ENCODE results near the gene TSPAN4. TPM values are rescaled to one million over a fixed set of nuclear protein-coding genes. Genes with fewer than 3 reads are reported as not detected.

TSPAN4 gene
- total and polyA plus RNA-seq, 2 donors (not counting 1 experiment from before 2014, with no cell fraction given), result 2.9 to 7.4 TPM

DNA sequence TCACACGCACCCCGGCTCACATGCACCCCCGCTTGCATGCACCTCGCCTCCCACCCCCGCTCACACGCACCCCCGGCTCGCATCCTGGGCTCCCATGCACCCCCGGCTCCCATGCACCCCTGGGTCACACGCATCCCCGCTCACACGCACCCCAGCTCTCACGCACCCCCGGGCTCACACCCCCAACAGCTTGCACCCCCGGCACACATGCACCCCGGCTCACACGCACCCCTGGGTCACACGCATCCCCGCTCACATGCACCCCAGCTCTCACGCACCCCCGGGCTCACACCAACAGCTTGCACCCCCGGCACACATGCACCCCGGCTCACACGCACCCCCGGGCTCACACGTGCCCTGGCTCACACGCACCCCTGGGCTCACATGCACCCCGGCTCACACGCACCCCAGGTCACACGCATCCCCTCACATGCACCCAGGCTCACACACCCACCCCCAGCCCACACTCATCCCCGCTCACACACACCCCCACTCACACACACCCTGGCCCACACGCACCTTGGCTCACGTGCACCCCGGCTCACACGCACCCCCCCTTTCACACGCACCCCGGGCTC, 16.2 kb downstream of the TSPAN4 start:
- POLR2A ChIA-PET, result no interaction called here
- no peak overlapping the region for H3K9ac ChIP-seq (ENCODE audit: low read length)
- no peaks in the 10 kb centered on the region for H3K9me3 Mint-ChIP-seq (ENCODE audit: insufficient read depth)

DNA sequence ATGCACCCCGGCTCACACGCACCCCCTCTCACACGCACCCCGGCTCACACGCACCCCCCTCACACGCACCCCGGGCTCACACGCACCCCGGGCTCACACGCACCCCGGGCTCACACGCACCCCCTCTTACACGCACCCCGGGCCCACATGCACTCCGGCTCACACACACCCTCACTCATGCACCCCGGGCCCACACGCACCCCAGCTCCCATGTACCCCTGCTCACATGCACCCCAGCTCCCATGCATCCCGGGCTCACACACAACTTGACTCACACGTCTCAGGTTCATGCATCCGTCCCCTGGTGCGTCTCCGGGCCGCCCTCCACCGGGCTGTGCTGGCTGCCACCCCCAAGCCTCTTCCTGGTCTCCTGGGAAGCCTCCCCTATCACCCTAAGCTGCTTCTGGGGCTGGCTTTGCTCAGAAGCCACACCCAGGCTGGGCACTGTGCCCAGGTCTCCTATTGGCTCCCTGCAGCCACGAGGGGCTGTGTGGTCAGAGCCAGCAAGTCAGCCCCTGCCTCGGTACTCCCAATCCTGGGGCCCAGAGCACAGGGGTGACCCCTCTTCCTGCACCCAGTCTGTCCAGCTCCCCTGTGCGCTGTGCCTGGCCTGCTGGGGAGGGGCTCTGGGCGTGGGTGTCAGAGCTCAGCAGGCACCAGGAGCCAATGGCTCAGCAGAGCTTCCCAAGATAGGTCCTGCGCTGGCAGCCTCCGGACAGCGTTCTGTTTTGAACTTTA, 16.9 kb downstream of the TSPAN4 start:
- no peaks in the 10 kb centered on the region for H3K36me3 ChIP-seq (replicated peaks in 1 of 2; ENCODE audit: control extremely low read depth in 1 of 2, control insufficient read depth in 1 of 2, extremely low read depth in 1 of 2, insufficient read depth in 2 of 2, low read length in 1 of 2)
- ATAC-seq (ENCODE audit: low read depth) (no peak), DNase-seq (no peak)
- no peak overlapping the region for H3K4me3 ChIP-seq (ENCODE audit: control extremely low read depth in 1 of 5, extremely low read depth in 1 of 5, insufficient read depth in 1 of 5, low read depth in 2 of 5, low read length in 4 of 5)
- ChIA-PET POLR2A (no interaction called here), CTCF (no interaction called here)
- no peak overlapping the region for H2AFZ ChIP-seq (ENCODE audit: insufficient read depth, low read depth, low read length, poor library complexity, severe bottlenecking)
- Mint-ChIP-seq H3K27me3 (no peaks in the 10 kb centered on the region), H3K4me1 (no peaks in the 10 kb centered on the region), H3K9me3 (ENCODE audit: insufficient read depth) (no peaks in the 10 kb centered on the region), H3K4me3 (no peak overlapping the region), H3K27ac (no peak overlapping the region)
- no peaks in the 10 kb centered on the region for H3K27me3 ChIP-seq (replicated peaks in 1 of 4; ENCODE audit: control extremely low read depth in 1 of 4, control insufficient read depth in 3 of 4, insufficient read depth in 4 of 4, low read length in 3 of 4)
- no peaks in the 10 kb centered on the region for H3K9me3 ChIP-seq (ENCODE audit: control extremely low read depth in 1 of 3, control insufficient read depth in 2 of 3, insufficient read depth in 1 of 3, low read length in 2 of 3)
- intact Hi-C loops (cut with micrococcal nuclease), result no loop called here
- H3K79me2 ChIP-seq (ENCODE audit: control insufficient read depth, insufficient read depth, low read length), result no peaks in the 10 kb centered on the region
- H4K20me1 ChIP-seq (ENCODE audit: control insufficient read depth, insufficient read depth, low read length, poor library complexity, severe bottlenecking), result no peaks in the 10 kb centered on the region
- no peak overlapping the region for H3K4me2 ChIP-seq (replicated peaks; ENCODE audit: low read depth, low read length, poor library complexity, severe bottlenecking)
- TF ChIP-seq, protein P1, sequence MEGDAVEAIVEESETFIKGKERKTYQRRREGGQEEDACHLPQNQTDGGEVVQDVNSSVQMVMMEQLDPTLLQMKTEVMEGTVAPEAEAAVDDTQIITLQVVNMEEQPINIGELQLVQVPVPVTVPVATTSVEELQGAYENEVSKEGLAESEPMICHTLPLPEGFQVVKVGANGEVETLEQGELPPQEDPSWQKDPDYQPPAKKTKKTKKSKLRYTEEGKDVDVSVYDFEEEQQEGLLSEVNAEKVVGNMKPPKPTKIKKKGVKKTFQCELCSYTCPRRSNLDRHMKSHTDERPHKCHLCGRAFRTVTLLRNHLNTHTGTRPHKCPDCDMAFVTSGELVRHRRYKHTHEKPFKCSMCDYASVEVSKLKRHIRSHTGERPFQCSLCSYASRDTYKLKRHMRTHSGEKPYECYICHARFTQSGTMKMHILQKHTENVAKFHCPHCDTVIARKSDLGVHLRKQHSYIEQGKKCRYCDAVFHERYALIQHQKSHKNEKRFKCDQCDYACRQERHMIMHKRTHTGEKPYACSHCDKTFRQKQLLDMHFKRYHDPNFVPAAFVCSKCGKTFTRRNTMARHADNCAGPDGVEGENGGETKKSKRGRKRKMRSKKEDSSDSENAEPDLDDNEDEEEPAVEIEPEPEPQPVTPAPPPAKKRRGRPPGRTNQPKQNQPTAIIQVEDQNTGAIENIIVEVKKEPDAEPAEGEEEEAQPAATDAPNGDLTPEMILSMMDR (IDR thresholded peaks at IDR 0.05), result no peak
- TF ChIP-seq EZH2 (IDR thresholded peaks at IDR 0.05; ENCODE audit: borderline replicate concordance, insufficient read depth, low read depth, low read length, poor library complexity, severe bottlenecking), result no peak
- no peak overlapping the region for H3K9ac ChIP-seq (ENCODE audit: low read length)
- no peak overlapping the region for H3K27ac ChIP-seq (ENCODE audit: low read length in 2 of 2)
- 88% methylated on average over 23 of the region's 31 CpGs for WGBS (ENCODE audit: insufficient coverage)
- no peaks in the 10 kb centered on the region for H3K4me1 ChIP-seq (ENCODE audit: control insufficient read depth in 2 of 2, insufficient read depth in 2 of 2, low read length in 2 of 2)

More for the DNA sequence above, 16.2 kb downstream of the TSPAN4 start:
- CTCF ChIA-PET, result no interaction called here
- H3K4me3 Mint-ChIP-seq, result no peak overlapping the region
- H3K36me3 ChIP-seq (replicated peaks in 1 of 2; ENCODE audit: control extremely low read depth in 1 of 2, control insufficient read depth in 1 of 2, extremely low read depth in 1 of 2, insufficient read depth in 2 of 2, low read length in 1 of 2), result no peaks in the 10 kb centered on the region
- H4K20me1 ChIP-seq (ENCODE audit: control insufficient read depth, insufficient read depth, low read length, poor library complexity, severe bottlenecking), result no peaks in the 10 kb centered on the region
- no peak overlapping the region for H3K27ac ChIP-seq (ENCODE audit: low read length in 2 of 2)
- no peaks in the 10 kb centered on the region for H3K27me3 ChIP-seq (replicated peaks in 1 of 4; ENCODE audit: control extremely low read depth in 1 of 4, control insufficient read depth in 3 of 4, insufficient read depth in 4 of 4, low read length in 3 of 4)
- no peak overlapping the region for H2AFZ ChIP-seq (ENCODE audit: insufficient read depth, low read depth, low read length, poor library complexity, severe bottlenecking)
- no peaks in the 10 kb centered on the region for H3K4me1 Mint-ChIP-seq
- H3K27ac Mint-ChIP-seq, result no peak overlapping the region
- DNase-seq (no peak), ATAC-seq (ENCODE audit: low read depth) (no peak)
- intact Hi-C loops (cut with micrococcal nuclease), result no loop called here
- H3K4me3 ChIP-seq (ENCODE audit: control extremely low read depth in 1 of 5, extremely low read depth in 1 of 5, insufficient read depth in 1 of 5, low read depth in 2 of 5, low read length in 4 of 5), result no peak overlapping the region
- no peaks in the 10 kb centered on the region for H3K27me3 Mint-ChIP-seq
- no peak overlapping the region for H3K4me2 ChIP-seq (replicated peaks; ENCODE audit: low read depth, low read length, poor library complexity, severe bottlenecking)
- H3K79me2 ChIP-seq (ENCODE audit: control insufficient read depth, insufficient read depth, low read length), result no peaks in the 10 kb centered on the region
- TF ChIP-seq EZH2 (IDR thresholded peaks at IDR 0.05; ENCODE audit: borderline replicate concordance, insufficient read depth, low read depth, low read length, poor library complexity, severe bottlenecking), result no peak
- TF ChIP-seq, protein P1 (IDR thresholded peaks at IDR 0.05), result no peak
- WGBS (ENCODE audit: insufficient coverage), result 94% methylated on average over 25 of the region's 37 CpGs
- H3K4me1 ChIP-seq (ENCODE audit: control insufficient read depth in 2 of 2, insufficient read depth in 2 of 2, low read length in 2 of 2), result no peaks in the 10 kb centered on the region
- H3K9me3 ChIP-seq (ENCODE audit: control extremely low read depth in 1 of 3, control insufficient read depth in 2 of 3, insufficient read depth in 1 of 3, low read length in 2 of 3), result no peaks in the 10 kb centered on the region
